Brain microvascular endothelial cell (primary cell): ENCODE data around the gene APOBEC2.

Experiments
- DNase-seq: peaks from one replicate; pipeline ENCODE4 v3.0.0-alpha.2; 2020
- H3K27ac ChIP-seq: fragments of 250-450 bp; sonication (Bioruptor Pico); 2 replicates; pipeline ENCODE4 v1.5.1; 2020; ENCODE audit warnings: mild to moderate bottlenecking, moderate library complexity
- H3K27me3 ChIP-seq: fragments of 250-450 bp; sonication (Bioruptor Pico); replicated peaks from 2 replicates; pipeline ENCODE4 v1.5.1; 2020; ENCODE audit warnings: mild to moderate bottlenecking
- H3K36me3 ChIP-seq: fragments of 250-450 bp; sonication (Bioruptor Pico); replicated peaks from 2 replicates; pipeline ENCODE4 v1.5.1; 2020; ENCODE audit warnings: mild to moderate bottlenecking
- H3K4me3 ChIP-seq: 2 replicates; pipeline ENCODE4 v1.5.1; 2011; ENCODE audit warnings: low read depth, mild to moderate bottlenecking, control low read depth, low read length, moderate library complexity
- CTCF ChIP-seq: IDR thresholded peaks from 2 replicates; pipeline ENCODE4 v1.5.1; 2011; ENCODE audit warnings: low read depth, mild to moderate bottlenecking, moderate library complexity, low read length, control low read depth, inconsistent platforms; ENCODE audit errors: missing control alignments
- in situ Hi-C: cut with HindIII; loops from 2 replicates; pipeline ENCODE4 v1.10.0; 2017; ENCODE audit warnings: low sequenced_read_pairs, low pct_ligation_motif_present

Gene APOBEC2

GRCh38 chr6:41100871-41101287 is 47.9 kb downstream of the APOBEC2 start:
- Histone ChIP-seq H3K27me3 (no peaks in the 10 kb centered on the region), H3K4me3 (no peak overlapping the region), H3K27ac (no peak overlapping the region), H3K36me3 (peaks cover 27% of the 10 kb centered on the region)
- no peak for TF ChIP-seq CTCF
- no peak for DNase-seq
- in situ Hi-C loops = no loop called here

- in situ Hi-C loops = no loop called here
- DNase-seq = no peak
- peaks cover 4% of the 10 kb centered on the region for H3K36me3 ChIP-seq
Measured at GRCh38 chr6:41103847-41104246, 50.8 kb downstream of the APOBEC2 start.

GRCh38 chr6:41111017-41111416 is 58.0 kb downstream of the APOBEC2 start:
- Histone ChIP-seq H3K4me3 (no peak overlapping the region), H3K36me3 (no peaks in the 10 kb centered on the region), H3K27ac (no peak overlapping the region), H3K27me3 (no peaks in the 10 kb centered on the region)
- in situ Hi-C loops = no loop called here
- DNase-seq = no peak
- no peak for TF ChIP-seq CTCF

More at GRCh38 chr6:41103847-41104246, 50.8 kb downstream of the APOBEC2 start:
- TF ChIP-seq CTCF = no peak
- Histone ChIP-seq H3K27ac (no peak overlapping the region), H3K27me3 (no peaks in the 10 kb centered on the region), H3K4me3 (no peak overlapping the region)
